ENCODE measurements around the gene PVR. TPM values are rescaled to one million over a fixed set of nuclear protein-coding genes. Genes with fewer than 3 reads are reported as not detected.

The PVR gene
- total and polyA plus RNA-seq, 5 experiments from 2014 or later: 0.11 to 3.8 (median 1.4) TPM

Small RNA genes lying within 50 kb of the gene (microRNA-seq; reads per million reads assigned to microRNA genes)
- gene MIR4531 (ENCODE audit: borderline microRNAs expressed): not detected

Other genes with a start within 250 kb of the PVR start
- gene ZNF285, start 242.3 kb upstream of the PVR start, total RNA-seq: 10 to 100 TPM in 1 of 2 experiments, 1 to 10 TPM in 1; 8.7 to 10.0 TPM
- gene ZNF285, start 242.3 kb upstream of the PVR start, polyA plus RNA-seq: 1 to 10 TPM; 1.5 to 5.5 (median 3.2) TPM
- 1 to 10 TPM; 7.0 to 7.4 TPM for gene ZNF229, start 195.4 kb upstream of the PVR start, total RNA-seq
- gene ZNF229, start 195.4 kb upstream of the PVR start, polyA plus RNA-seq: 1 to 10 TPM in 1 of 3 donors, under 1 TPM in 2; 0.93 to 2.0 (median 0.96) TPM
- 10 to 100 TPM; 15.6 to 17.0 TPM for gene ZNF180, start 143.4 kb upstream of the PVR start, total RNA-seq
- gene ZNF180, start 143.4 kb upstream of the PVR start, polyA plus RNA-seq: 10 to 100 TPM in 1 of 3 donors, 1 to 10 TPM in 2; 6.5 to 10.4 (median 7.4) TPM
- gene CEACAM20, start 114.2 kb upstream of the PVR start, total RNA-seq: not detected
- not detected for gene CEACAM20, start 114.2 kb upstream of the PVR start, polyA plus RNA-seq
- gene IGSF23, start 30.3 kb upstream of the PVR start, total RNA-seq: not detected
- gene IGSF23, start 30.3 kb upstream of the PVR start, polyA plus RNA-seq: not detected
- gene CEACAM19, start 27.6 kb downstream of the PVR start, total RNA-seq: 1 to 10 TPM; 1.9 to 3.6 TPM
- gene CEACAM19, start 27.6 kb downstream of the PVR start, polyA plus RNA-seq: under 1 TPM in 1 of 3 donors, not detected in 2; 0.14 TPM
- not detected for gene CEACAM16, start 55.2 kb downstream of the PVR start, total RNA-seq
- not detected for gene CEACAM16, start 55.2 kb downstream of the PVR start, polyA plus RNA-seq
- 1 to 10 TPM; 5.9 to 7.7 TPM for gene BCL3, start 104.8 kb downstream of the PVR start, total RNA-seq
- 1 to 10 TPM; 3.2 to 6.2 (median 3.5) TPM for gene BCL3, start 104.8 kb downstream of the PVR start, polyA plus RNA-seq
- gene CBLC, start 134.0 kb downstream of the PVR start, total RNA-seq: not detected
- gene CBLC, start 134.0 kb downstream of the PVR start, polyA plus RNA-seq: under 1 TPM in 1 of 3 donors, not detected in 2; 0.14 TPM
- gene BCAM, start 165.2 kb downstream of the PVR start, total RNA-seq: not detected
- gene BCAM, start 165.2 kb downstream of the PVR start, polyA plus RNA-seq: not detected
- gene NECTIN2, start 202.4 kb downstream of the PVR start, total RNA-seq: under 1 TPM; 0.42 to 0.93 TPM
- under 1 TPM in 1 of 3 donors, not detected in 2; 0.47 TPM for gene NECTIN2, start 202.4 kb downstream of the PVR start, polyA plus RNA-seq
- gene TOMM40, start 247.3 kb downstream of the PVR start, total RNA-seq: 10 to 100 TPM; 39.3 to 41.4 TPM
- gene TOMM40, start 247.3 kb downstream of the PVR start, polyA plus RNA-seq: 10 to 100 TPM; 32.0 to 42.3 (median 33.7) TPM

All from naive thymus-derived CD8-positive, alpha-beta T cell (primary cell).